NCI-H2107 (cell line): ENCODE data around the gene SHB.

Experiments used
- DNase-seq: peaks from one replicate; lab custom pipeline; 2025; lab: John Stamatoyannopoulos, UW

SHB gene

DNA sequence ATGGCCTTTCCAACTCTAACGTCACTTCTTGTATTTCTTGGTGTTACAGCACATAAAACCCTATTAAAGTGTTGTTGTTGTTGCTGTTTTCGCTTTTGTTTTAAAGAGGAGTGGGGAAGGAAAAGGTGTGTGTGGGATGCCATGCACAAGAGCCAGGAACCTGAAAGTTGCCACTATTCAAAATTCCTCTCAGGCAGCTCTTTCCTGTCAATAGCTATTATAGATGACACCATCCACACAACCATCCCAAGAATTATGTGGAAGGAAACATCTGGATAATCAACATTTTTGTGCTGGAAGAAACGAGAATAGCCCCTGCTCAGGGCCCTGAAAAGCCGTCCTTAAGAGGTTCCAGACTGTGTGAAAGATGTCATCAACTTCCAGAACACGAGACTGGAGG lies 79.3 kb downstream of the SHB start:
- DNase-seq, result no peak

DNA sequence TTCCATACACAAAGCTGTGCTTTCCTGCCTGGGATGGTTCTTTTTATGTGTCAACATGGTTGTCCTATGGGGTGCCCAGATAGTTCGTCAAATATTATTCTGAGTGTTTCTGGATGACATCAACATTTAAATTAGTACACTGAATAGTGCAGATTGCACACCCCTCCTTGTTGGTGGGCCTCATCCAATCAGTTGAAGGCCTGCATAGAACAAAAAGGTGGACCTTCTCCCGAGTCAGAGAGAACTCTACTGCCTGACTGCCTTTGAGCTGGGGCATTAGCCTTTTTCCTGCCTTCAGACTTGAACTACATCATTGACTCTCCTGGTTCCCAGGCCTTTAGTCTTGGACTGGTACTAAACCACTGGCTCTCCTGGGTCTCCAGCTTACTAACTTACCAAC lies 80.4 kb downstream of the SHB start:
- no peak for DNase-seq

DNA sequence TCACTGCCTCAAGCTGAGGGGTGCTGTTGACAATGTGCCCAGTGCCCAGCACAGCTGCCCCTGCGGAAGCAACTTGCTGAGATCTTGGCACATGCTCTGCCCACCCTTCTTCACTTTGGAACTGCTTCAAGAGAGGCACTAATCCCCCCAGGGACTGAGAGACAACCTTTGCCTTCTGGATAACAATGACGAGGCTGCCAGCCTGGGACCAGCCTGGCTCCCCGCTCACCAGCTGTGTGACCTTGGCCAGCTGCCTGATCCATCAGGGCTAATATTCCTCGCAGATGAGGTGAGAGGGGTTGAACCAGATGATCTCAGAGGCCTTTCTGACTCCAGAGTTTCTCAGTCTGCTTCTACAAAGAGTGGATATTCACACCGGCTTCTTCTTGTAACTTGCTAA lies 81.0 kb downstream of the SHB start:
- DNase-seq, result no peak

DNA sequence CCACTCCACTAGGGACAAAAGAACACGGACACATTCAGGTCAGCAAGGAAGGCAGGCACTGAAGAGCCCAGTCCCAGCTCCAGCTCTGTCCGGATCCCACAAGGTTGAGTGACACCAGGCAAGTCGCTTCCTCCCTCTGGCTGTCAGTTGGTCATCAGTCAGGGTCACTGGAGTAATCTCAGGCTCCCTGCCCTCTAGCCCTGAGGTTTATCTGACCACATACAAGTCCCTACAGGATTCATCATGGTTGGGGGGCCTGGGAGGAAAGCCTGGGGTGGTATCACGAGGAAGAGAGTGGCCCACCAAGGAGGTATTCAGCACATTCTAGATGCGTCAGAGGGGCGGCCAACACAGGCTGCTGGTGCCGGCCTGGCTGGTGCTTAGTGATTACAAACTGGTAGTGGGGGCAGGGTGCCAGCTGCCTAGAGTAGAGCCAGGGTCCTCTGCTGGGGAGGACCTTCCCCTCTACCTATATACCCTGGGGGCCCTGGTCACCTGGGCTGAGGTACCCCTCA lies 81.5 kb downstream of the SHB start:
- DNase-seq, result no peak

DNA sequence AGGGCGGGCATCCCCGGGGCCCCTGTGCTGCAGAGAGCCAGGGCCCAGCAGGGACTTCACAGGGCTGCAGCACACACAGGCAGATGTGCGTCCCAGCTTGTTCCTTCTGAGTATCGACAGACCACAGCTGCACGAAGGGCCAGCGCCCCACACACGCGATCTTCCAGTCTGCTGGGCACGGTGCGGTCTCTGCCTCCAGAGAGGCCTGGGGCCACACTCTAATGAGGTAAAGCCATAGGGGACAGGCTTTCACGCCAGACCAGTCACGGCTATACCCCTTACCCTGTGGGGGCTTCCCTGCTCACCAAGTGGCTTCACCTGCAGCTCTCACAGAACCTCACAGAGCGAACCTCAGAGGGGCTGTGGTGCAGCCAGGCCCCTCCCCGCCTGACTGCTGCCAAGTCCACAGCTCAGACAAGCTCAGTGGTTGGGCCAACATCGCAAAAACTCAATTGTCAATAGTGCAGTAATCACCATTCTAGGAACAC lies 82.2 kb downstream of the SHB start:
- DNase-seq, result no peak

DNA sequence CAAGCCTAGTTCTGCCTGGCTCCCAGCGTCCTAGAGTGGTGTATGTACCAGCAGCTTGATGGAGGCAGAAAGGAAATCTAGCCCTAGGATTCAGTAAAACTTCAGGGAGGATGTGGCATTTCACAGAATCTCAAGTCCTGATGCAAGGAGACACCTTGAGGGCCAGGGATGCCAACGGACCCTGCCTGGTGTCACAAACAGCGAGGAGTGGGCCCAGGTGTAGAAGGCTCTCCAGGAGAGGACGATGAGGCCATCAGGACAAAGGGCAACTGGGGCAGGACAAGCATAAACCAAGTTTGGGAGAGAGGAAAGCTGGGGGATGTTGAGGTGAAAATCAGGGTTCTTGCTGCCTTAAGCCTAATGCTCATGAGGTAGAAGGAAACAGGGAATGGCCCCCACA lies 83.0 kb downstream of the SHB start:
- no peak for DNase-seq

DNA sequence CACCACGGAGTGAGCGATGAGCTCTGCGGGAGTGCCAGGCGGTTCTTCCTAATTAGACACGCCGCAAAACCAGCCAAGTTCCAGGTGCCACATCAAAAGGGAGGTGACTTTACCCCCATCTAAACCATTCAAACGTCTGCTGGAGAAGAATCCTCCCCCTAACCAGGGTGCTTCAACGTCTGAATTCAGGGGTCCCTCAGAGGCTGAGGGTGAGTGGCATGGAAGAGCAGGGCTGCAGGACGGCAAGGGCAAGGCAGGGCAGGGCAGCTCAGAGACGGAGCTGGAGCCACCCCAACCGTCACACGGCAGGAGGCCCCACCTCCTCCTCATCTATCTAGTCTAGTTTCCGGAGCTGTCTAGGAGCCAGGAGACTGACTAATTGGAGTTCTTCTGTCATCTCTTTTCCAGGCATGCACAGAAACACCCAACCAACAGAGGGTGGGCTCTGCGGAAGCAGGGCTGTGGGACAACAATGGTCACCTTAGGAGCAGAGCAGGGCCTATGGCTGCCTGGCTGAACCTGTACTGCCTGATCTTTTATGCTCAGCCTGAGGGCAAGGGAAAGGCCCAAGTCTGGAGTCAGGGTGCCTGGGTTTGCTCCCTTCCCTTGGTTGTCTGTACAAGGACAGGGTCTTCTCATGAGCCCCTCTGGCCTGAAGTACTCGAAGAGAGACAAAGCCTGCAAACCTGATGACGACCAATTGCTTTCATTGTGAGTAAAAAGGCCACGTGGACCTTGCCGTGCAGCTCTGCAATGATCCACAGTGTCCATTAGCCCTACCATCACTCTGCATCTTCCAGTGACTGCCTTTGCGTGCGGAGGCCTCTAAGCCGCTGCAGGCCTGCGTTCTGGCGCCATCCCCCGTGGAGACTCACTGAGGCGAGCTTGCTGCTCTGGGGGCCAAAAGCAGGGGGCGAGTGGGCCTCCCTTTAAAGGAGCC lies 84.1 kb downstream of the SHB start:
- DNase-seq, result peak; percentile 32

DNA sequence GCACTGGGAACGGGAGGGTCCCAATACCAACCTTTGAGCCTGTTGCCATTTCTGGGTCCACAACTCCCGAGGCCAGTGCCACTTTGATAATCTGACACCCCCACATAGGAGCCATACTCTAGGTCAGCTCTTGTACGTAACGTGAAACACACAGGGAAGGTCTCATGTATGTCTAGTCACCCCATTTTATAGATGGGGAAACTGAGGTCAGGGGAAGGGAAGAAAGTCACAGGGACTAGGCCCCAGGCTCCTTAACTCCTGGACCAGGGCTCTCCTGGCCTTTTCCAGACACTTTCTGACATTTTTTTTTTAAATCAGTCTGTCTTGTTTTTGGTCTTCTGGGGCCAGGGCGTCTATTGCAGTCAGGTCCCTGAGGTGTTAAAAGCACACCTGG lies 84.8 kb downstream of the SHB start:
- DNase-seq, result no peak

DNA sequence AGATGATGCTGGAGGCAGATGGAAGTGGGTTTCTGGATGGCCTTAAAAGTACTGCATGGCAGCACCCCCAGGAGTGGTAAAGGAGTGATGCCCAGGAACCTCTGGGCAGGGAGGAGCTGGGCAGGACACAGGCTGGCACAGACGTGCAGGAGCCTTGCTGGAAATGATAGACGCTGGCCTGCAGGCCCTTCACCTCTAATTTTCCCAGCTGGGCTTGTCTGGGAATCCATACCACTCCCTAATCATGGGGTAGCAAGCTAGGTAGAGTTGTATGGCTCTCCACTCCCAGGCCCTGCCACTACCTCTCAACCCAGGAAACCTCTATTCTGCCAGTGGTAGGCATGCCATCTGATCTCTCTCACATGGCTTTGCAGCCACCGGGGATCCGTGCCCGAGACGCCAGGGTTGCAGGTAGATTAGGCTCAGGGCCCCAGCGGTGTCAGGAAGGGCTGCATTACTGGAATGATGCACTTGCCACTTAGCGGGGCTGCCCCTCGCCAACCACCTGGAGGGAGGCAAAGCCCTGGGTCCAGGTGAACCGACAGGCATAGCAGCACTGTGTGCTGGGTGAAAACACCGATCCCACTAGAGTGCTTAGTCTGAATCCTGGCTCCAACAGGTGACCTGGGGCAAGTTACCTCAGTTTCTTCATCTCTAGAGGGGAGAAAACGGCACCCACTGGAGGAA lies 85.5 kb downstream of the SHB start:
- no peak for DNase-seq

DNA sequence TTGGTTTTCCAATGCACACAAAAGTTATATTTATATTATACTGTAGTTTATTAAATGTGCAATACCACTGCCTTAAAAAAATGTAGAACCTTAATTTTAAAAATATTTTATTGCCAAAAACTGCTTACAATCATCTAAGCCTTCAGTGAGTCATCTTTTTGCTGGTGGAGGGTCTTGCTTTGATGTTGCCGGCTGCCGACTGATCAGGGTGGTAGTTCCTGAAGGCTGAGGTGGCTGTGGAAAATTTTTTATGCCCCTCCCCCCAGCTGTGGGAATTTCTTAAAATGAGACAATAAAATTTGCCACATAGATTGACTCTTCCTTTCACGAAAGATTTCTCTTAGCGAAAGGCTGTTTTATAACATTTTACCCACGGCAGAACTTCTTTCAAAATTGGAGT lies 89.2 kb downstream of the SHB start:
- DNase-seq, result no peak

DNA sequence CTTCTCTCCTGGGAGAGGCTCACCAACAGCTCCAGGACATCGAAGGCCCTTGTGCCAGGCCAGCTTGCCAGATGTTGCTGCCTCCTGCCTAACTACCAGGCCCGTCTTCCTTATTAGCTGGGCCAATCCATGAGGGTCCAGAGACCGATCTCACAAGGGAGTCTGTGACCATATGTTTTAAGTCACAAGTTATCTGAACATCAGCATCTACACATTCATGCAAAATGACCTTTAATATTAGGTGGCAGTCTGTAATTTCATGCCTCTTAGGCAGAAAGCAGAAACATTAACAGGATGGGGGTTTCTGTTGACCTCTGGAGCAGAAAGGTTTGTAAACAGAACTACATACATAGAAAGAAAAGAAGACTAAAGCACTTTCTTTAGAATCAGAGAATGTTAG lies 90.0 kb downstream of the SHB start:
- no peak for DNase-seq

DNA sequence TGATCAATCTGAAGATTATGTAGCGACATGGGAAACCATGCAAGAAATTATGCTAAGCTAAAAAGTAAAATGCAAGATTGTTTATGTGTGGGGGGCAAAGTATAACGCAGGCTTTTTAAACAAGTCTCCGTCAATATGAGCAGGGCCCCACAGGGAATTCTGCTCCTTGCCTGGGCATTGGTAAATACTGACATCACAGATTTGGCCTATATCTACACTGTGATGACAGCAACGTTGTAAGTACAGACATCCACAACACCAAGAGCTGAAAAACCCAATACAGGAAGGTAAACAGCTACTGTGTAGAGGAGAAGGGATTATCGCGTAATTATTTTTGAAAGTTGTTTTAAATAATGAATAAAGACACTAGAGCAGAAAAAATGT lies 90.6 kb downstream of the SHB start:
- no peak for DNase-seq

DNA sequence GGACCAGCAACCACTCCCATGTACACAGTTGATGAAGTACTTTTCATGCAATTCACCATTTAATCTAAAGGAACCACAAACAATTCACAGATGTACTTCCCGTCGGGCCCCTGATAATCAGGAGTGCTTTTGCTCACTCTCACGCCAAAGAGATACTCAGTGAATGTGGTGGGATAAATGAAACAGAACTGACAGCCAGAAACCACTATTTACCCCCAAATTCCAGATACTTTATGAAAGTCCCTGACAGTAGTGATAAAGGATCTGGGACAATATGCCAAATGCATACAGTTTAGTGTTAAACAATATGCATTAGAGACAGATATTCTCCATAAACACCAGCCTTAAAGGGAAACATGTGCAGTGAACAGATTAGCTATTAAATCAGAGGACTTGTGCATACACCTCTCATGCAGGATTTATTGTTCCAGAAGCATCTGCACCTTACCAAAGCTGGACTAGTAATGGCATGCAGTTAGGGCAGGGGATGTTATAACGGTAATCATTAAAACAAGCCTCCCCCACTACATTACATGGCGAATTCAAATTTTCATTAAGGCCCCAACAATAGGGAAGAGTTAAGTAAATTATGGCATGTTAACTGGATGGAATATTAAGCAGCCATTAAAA lies 91.1 kb downstream of the SHB start:
- no peak for DNase-seq

DNA sequence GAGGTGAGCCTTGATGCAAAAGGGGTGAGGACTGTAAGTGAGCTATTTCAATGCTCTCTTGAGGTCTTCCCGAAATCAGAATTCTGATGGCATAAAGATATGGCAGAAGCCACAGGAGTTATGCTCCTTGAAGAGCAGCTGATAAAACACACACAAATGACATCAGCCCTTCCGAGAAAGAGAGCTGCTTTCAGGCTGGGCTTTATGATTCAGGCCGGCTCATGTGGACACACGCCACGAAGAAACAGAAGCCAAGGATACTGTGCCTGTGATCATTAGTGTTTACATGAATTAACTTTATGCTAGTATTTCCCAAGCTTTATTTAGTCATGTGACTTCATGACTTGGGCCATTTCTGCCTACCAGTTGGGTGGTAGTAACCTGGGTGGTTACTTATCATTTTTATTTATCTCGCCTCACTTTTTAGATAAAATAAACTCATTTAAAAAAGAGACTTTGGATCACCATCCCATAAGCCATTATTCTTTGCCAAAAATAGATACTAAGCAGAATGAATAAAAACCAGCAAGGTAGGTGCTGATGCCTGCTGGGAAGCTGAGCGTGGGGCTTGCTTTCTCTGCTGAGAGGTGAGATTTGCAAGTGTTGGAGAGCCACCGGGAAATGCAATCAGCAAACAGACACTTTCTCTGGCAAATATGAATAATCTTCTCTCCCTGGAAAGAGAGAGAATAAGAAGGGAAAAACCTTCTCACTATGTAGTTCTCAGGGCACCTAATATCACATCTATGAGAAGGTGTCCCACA lies 92.1 kb downstream of the SHB start:
- no peak for DNase-seq

DNA sequence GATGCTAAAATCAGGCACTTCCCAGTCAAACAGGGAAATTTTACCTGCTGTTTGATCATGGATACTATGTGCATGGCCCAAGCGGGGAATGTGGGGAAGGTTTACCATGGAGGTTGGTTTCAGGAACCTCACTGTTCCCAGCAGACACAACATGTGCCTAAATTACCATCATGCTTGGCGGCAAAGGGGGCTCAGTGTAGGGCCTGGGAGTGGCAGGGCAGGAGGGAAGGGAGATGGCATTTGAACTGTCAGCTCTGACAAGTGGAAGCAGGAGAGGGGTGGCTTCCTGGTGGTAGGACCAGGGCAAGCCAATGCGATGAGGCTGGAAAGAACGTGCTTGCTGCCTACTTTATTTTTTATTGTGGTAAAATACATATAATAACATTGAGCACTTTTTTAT lies 93.4 kb downstream of the SHB start:
- no peak for DNase-seq

DNA sequence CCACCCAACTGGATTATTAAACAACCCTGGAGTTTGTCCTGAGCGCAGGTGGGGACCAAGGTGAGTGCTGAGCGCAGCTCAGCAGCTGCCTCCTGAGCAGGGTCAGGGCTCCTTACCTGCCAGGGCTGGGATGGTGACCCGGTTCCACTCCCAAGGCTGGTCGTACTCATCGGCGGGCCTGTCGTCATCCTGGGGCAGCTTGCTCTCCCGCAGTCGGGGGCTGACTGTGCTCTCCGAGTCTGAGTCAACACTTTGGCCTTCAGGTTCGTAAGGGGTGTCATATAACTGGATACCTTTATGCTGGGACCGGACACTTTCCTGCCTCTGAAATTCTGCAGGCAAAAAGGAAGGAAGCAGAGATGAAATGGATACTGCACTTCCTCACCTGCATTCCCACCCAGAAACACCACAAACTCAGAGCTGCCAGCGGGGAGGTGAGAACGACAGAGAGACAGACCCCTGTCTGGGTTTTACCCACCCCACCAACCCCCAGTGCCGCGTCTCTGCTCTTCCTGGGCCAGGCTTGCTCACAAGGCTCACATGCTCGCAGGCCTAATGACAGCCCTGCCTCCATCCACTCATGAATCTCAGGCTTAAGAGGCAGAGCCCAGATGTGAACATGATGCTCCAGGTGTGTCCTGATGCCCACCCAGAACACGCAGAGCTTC lies 94.4 kb downstream of the SHB start:
- no peak for DNase-seq

DNA sequence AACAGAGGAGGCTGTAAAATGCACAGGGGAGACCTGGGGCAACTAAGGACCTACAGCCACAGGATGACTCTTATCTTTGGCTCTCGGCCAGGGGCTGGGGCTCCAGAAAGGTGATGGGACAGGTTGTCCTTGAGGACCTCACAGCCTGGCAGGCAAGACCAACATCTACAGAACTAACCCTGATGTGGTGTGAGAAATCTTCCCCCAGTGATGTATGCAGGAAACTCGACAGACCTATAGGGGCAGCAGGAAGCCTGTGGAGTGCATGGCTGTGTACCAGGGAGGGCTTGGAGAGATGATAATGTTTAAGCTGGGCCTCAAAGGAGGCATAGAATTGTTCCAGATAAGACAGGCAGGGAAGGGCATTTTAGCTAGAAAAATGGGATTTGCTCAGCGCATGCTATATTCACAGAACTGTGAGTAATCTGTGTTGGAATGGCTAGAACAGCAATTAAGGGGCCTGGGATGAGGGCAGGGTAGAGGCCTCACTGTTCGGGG lies 96.6 kb downstream of the SHB start:
- no peak for DNase-seq

DNA sequence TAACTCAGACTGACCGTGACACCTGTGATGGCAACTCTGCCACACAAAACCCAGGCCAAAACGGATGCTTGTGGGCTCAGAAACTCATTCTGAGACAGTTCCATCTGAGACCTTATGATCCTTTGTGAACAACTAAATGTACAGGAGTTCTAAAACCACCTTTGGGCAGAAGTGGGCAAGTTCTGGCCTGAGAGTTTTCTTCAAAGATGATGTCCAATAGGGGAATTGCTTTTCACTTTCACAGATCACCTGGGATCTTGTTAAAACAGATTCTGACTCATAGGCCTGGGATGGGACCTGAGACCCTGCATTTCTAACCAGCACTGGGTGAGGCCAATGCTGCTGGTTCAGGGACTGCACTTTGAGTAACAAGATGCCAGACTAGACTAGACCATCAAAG lies 97.3 kb downstream of the SHB start:
- no peak for DNase-seq

DNA sequence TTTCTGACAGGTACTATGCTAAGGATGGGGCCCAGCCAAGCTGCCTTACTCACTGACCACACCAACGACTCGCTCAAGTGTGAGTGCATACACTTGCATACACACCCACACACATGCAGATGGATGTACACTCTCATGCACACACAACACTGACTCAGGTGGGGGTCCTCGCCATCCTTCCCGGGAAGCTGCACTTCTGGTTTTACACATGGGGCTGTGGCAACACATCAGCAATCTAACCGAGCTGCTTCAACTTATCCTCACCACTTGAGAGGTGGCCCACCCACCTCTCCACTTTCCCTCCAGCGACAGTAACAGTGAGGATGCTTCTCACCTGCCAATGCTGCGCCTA lies 97.9 kb downstream of the SHB start:
- no peak for DNase-seq

DNA sequence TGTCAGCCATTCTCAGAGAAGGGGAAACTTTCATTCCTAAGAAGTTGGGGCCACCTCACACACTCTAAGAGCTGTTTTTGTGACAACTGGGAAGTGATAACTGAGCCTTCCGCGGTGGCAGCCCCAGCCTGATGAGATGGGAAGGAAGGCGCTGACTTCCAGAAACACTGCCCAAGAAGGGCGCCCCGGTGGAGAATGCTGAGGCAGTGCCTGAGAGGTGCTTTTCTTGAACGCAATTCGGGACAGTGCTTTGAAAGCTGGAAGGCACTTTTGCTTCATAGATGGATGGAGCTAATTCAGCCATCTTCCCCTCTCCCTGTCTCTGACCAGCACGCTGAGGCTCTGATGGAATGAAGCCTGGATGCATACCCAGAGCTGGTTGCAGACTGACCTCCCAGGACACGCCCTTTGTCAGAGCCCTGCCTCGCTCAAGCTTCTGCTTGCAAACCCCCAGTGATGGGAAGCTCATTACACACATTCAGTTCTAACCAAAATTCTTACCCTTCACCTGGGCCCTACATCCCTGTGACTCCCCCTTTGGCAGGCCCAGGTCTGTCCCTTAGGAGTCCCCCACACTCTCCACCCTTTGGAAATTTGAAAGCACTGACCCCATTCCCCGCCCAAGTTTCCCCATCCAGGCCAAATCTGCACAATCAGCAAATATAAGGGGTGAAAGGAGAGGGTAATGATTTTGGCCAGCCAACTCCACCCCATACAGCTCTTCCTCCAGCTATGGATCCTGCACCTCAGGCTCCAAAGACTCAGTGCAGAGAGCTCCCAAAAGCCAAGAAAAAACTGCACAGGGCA lies 98.5 kb downstream of the SHB start:
- DNase-seq, result no peak
